Neural crest cell (in vitro differentiated cells): ENCODE measurements around the gene CAMKV. TPM values are rescaled to one million over a fixed set of nuclear protein-coding genes. Genes with fewer than 3 reads are reported as not detected.

ENCODE experiments used
- DNase-seq: peaks from one replicate; pipeline ENCODE4 v3.0.0; 2021; ENCODE audit warnings: low read depth, mixed read lengths, low spot score
- H3K27ac Mint-ChIP-seq: one replicate; pipeline ENCODE4 v1.8.0; 2021; ENCODE audit warnings: mild to moderate bottlenecking, mixed read lengths; ENCODE audit not compliant: unreplicated experiment
- H3K27me3 Mint-ChIP-seq: 2 replicates; pipeline ENCODE4 v1.8.0; 2021; ENCODE audit warnings: low read depth, mild to moderate bottlenecking, mixed read lengths
- H3K36me3 Mint-ChIP-seq: 2 replicates; pipeline ENCODE4 v1.8.0; 2021; ENCODE audit warnings: low read depth, mild to moderate bottlenecking, mixed read lengths
- H3K4me1 Mint-ChIP-seq: 2 replicates; pipeline ENCODE4 v1.8.0; 2021; ENCODE audit warnings: mixed read lengths
- H3K4me3 Mint-ChIP-seq: one replicate; pipeline ENCODE4 v1.8.0; 2021; ENCODE audit warnings: mild to moderate bottlenecking, mixed read lengths
- H3K9me3 Mint-ChIP-seq: 2 replicates; pipeline ENCODE4 v1.8.0; 2021; ENCODE audit warnings: mixed read lengths
- CTCF ChIP-seq: fragments of 200-600 bp; sonication (generic); conservative IDR thresholded peaks from 2 replicates; pipeline ENCODE4 v1.5.0; 2021; ENCODE audit warnings: antibody characterized with exemption, mild to moderate bottlenecking
- total RNA-seq: library from RNA; stranded (reverse); gene quantifications from 2 replicates; pipeline ENCODE4 v1.2.1, GENCODE V29; 2021

The CAMKV gene
- total RNA-seq, 1 donor from 2014 or later = 41.2 TPM

DNA sequence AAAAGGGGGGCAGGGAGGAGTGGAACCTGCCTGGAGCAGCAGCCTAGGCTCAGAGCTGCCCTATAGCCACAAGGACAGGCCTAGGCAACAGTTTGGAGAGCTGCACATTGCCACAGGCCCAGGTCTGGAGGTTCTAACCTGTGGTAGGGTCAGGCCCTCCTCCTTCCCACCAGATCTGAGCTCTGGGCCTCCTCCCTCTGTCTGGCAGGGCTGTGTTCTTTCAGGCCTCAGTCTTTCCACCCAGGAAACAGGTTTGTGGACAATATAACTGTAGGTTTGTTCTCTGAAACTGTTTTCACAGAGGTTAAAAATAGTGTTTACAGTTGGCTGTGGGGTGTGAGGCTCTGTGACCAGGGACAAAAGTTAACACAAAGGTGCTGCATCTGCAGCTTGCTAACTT is 9.0 kb upstream of the CAMKV start:
- DNase-seq = no peak
- Mint-ChIP-seq H3K27ac (no peak overlapping the region), H3K9me3 (no peaks in the 10 kb centered on the region), H3K4me3 (no peak overlapping the region), H3K36me3 (no peaks in the 10 kb centered on the region), H3K4me1 (peaks cover 32% of the 10 kb centered on the region), H3K27me3 (no peaks in the 10 kb centered on the region)
- TF ChIP-seq CTCF = no peak

- no peak overlapping the region for H3K27ac Mint-ChIP-seq
- H3K4me1 Mint-ChIP-seq = peaks cover 37% of the 10 kb centered on the region
- no peaks in the 10 kb centered on the region for H3K27me3 Mint-ChIP-seq
- no peak for DNase-seq
- no peak overlapping the region for H3K4me3 Mint-ChIP-seq
- no peaks in the 10 kb centered on the region for H3K36me3 Mint-ChIP-seq
- H3K9me3 Mint-ChIP-seq = no peaks in the 10 kb centered on the region
- TF ChIP-seq CTCF = no peak
Measured at GRCh38 chr3:49877716-49878115, 8.0 kb upstream of the CAMKV start.

DNA sequence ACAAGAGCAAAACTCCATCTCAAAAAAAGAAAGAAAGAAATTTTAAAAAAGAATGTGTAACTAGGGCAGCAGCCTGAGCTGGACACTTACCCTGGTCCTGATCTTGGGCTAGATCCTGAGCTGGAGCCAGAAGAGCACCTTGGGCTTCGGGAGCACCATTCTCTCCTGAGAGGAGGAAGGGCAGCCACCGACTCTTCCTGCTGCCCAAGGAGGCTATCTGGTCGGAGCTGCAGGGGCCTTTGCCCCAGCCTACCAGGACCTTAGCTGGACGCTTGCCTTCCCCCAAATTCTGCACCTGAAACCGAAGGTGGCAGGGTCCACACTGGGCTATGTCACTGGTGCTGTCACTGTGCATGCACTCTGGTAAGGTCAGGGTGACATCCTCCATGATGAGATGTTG is 6.9 kb upstream of the CAMKV start:
- Mint-ChIP-seq H3K4me3 (no peak overlapping the region), H3K36me3 (no peaks in the 10 kb centered on the region), H3K27me3 (no peaks in the 10 kb centered on the region), H3K4me1 (peaks cover 36% of the 10 kb centered on the region), H3K27ac (no peak overlapping the region), H3K9me3 (no peaks in the 10 kb centered on the region)
- DNase-seq = no peak
- TF ChIP-seq CTCF = no peak

DNA sequence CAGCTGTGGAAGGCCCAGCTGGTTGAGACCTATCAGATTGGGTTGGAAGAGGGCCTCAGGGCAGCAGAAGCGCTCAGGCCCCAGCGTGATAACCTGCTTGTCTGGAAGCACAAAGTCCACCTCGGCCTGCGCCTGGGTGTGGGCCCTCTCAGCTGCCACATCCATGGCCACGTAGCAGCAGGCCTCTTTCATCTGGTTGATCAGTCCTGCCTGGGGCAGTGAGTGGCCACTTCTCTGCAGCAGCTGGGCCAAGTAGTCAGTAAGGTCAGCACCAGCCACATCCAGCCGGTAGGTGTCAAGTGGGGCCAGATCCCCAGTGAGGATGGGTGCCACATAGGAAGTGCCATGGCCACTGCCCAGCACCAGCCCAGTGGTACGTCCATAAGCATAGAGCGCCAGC is 3.9 kb upstream of the CAMKV start:
- Mint-ChIP-seq H3K9me3 (no peaks in the 10 kb centered on the region), H3K36me3 (no peaks in the 10 kb centered on the region), H3K27ac (peak overlapping the region; percentile 75), H3K27me3 (no peaks in the 10 kb centered on the region), H3K4me3 (no peak overlapping the region), H3K4me1 (peaks cover 31% of the 10 kb centered on the region)
- DNase-seq = no peak
- no peak for TF ChIP-seq CTCF

- H3K4me1 Mint-ChIP-seq = peaks cover 39% of the 10 kb centered on the region
- no peaks in the 10 kb centered on the region for H3K9me3 Mint-ChIP-seq
- H3K4me3 Mint-ChIP-seq = no peak overlapping the region
- no peak for DNase-seq
- no peaks in the 10 kb centered on the region for H3K36me3 Mint-ChIP-seq
- no peaks in the 10 kb centered on the region for H3K27me3 Mint-ChIP-seq
- TF ChIP-seq CTCF = no peak
- no peak overlapping the region for H3K27ac Mint-ChIP-seq
Measured at GRCh38 chr3:49872801-49873281, 3.1 kb upstream of the CAMKV start.
